ENCODE data around the gene RRM2.

GRCh38 chr2:10079870-10080535 is 42.5 kb upstream of the RRM2 start, which contains the start of gene CYS1:
- TF ChIP-seq RFX5 (IDR thresholded peaks at IDR 0.05; ENCODE audit: low read depth, low read length) = no peak
- peak; percentile 36 for TF ChIP-seq CTCF (conservative IDR thresholded peaks at IDR 0.05; ENCODE audit: low read depth, low read length)
- no peak for TF ChIP-seq USF2 (IDR thresholded peaks at IDR 0.05; ENCODE audit: low read depth, low read length)
- no peak for TF ChIP-seq SMC3 (IDR thresholded peaks at IDR 0.05; ENCODE audit: low read depth, low read length)
- TF ChIP-seq ELK1 (IDR thresholded peaks at IDR 0.05; ENCODE audit: borderline replicate concordance, low read depth, low read length) = no peak
- TF ChIP-seq RAD21 (IDR thresholded peaks at IDR 0.05; ENCODE audit: low read length) = no peak
- no peak for TF ChIP-seq POLR2A (IDR thresholded peaks at IDR 0.05; ENCODE audit: low read depth, low read length)
- no peak for TF ChIP-seq MXI1 (IDR thresholded peaks at IDR 0.05; ENCODE audit: borderline replicate concordance, low read depth, low read length)
